ENCODE results near the gene XRCC3.

The XRCC3 gene

GRCh38 chr14:103726474-103726873, 11.2 kb upstream of the XRCC3 start:
- no peak for DNase-seq (ENCODE audit: extremely low read depth in 1 of 2, low read depth in 1 of 2)

DNA sequence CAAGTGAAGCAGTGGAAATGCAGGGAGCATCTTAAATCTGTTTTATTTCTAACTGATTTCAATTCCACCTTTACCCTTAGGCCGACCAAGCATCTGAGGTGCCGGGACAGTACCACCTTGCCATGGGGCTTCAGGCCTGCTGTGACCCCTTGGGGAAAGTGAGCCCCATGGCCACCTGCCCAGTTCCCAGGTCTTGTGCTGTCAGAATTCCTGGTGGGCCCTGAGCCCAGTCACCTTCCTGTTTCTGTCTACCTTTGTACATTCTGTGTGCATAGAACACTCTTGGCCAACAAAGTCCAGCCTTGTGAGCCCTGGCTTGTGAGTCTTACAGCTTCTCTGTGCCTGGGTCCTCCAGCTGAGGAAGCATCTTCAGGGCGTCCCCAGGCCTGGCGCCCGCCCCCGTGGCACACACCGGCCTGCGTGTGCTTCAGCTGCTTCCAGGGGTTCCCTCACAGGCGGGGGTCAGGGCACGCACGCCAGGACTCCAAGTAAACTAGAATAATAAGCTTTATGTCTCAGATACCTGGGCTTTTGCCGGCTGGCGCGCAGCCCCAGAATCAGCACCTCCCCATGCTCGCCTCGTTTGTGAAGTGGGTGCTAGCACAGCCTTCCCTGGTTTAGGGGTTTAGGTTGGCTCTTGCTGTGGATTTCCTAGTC, 10.6 kb upstream of the XRCC3 start:
- no peak for DNase-seq (ENCODE audit: extremely low read depth in 1 of 2, low read depth in 1 of 2)

GRCh38 chr14:103725001-103725682, 9.9 kb upstream of the XRCC3 start:
- no peak for DNase-seq (ENCODE audit: extremely low read depth in 1 of 2, low read depth in 1 of 2)

- no peak for DNase-seq (ENCODE audit: extremely low read depth in 1 of 2, low read depth in 1 of 2)
Observed at GRCh38 chr14:103724116-103724515, 8.9 kb upstream of the XRCC3 start.

GRCh38 chr14:103723748-103724081, 8.5 kb upstream of the XRCC3 start:
- no peak for DNase-seq (ENCODE audit: extremely low read depth in 1 of 2, low read depth in 1 of 2)

- DNase-seq (ENCODE audit: extremely low read depth in 1 of 2, low read depth in 1 of 2), result no peak
Observed at GRCh38 chr14:103721334-103722120, 6.3 kb upstream of the XRCC3 start.

GRCh38 chr14:103719751-103720150, 4.5 kb upstream of the XRCC3 start:
- no peak for DNase-seq (ENCODE audit: extremely low read depth in 1 of 2, low read depth in 1 of 2)

GRCh38 chr14:103718572-103718971, 3.3 kb upstream of the XRCC3 start:
- no peak for DNase-seq (ENCODE audit: extremely low read depth in 1 of 2, low read depth in 1 of 2)

GRCh38 chr14:103716899-103717411, 1.7 kb upstream of the XRCC3 start:
- DNase-seq (ENCODE audit: extremely low read depth in 1 of 2, low read depth in 1 of 2), result no peak

- DNase-seq (ENCODE audit: extremely low read depth in 1 of 2, low read depth in 1 of 2), result no peak
Observed at GRCh38 chr14:103716091-103716801, 995 bp upstream of the XRCC3 start.

DNA sequence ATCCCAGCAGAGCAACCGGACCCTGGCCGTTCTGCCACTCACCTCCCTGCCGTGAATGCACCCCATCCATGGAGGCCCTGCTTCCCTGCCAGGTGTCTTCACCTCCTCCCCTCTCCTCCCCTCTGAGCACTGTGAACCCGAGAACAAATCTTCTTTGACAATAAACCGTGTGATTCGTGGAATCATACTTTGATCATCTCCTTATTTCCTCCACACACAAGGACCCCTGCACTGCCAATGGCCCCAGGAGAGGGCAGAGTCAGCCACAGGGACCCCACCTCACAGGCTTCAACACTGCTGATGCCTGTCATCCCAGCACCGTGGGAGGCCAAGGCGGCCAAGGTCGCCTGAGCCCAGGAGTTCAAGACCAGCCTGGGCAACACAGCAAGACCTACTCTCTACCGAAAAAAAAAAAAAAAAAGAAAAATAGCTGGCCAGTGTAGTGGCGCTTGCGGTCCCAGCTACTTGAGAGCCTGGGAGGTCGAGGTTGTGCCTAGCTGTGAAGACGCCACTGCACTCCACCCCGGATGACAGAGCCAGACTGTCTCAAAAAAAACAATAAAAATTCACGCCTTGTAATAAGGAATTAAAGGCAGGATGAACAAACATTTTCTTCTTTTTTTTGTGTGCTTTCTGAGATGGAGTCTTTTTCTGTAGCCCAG, 1.1 kb downstream of the XRCC3 start:
- DNase-seq (ENCODE audit: extremely low read depth in 1 of 2, low read depth in 1 of 2), result no peak

GRCh38 chr14:103713304-103714062, 1.8 kb downstream of the XRCC3 start:
- DNase-seq (ENCODE audit: extremely low read depth in 1 of 2, low read depth in 1 of 2), result no peak

DNA sequence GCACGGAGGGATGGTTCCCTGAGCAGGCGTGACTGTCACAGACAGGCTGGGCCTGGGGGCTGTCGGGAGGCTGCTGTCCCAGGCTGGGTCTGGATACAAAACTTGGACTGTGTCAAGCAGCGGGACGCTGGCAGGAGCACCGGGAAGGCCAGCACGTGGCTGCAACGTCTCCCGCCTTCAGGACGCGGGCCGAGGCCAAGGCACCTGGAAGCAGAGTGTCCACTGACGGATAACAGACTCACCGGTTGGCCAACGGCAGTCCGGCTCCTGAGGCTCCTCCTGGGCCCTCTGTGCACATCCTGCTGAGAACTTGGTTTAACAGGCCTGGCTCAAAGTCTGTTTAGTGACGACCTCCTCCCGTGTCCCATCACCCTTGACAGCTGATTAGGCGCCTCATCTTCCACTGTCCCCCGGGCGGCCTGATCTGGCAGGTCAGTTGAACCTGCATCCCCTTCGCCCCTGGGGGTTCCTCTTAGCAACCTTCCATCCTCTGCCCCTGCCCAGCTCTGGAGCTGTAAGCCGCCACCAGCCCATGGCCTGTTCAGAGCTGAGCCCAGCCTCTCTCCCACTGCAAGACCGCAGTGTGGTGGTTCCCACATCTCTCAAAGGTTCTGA, 2.5 kb downstream of the XRCC3 start:
- DNase-seq (ENCODE audit: extremely low read depth in 1 of 2, low read depth in 1 of 2), result no peak

GRCh38 chr14:103711516-103712431, 3.5 kb downstream of the XRCC3 start:
- no peak for DNase-seq (ENCODE audit: extremely low read depth in 1 of 2, low read depth in 1 of 2)

- no peak for DNase-seq (ENCODE audit: extremely low read depth in 1 of 2, low read depth in 1 of 2)
Observed at GRCh38 chr14:103710771-103711377, 4.4 kb downstream of the XRCC3 start.

DNA sequence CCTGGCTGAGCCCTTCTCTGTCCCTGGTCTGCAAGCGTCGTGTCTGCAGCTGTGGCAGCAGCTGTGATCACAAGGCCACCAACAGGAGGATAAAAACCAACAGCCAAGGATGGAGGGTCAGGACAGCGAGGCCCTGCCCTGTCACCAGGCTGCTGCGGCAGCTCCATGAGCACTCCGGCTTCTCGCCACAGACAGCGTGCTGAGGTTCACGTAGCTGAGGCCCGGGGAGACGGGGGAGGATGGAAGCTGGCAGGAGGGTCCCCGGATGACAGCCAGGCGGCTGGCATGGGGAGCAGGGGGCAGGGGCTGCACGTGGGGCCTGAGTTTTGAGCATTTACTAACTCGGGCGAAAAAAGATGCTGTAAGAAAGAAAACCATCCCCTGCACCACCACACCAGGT, 5.4 kb downstream of the XRCC3 start:
- no peak for DNase-seq (ENCODE audit: extremely low read depth in 1 of 2, low read depth in 1 of 2)

DNA sequence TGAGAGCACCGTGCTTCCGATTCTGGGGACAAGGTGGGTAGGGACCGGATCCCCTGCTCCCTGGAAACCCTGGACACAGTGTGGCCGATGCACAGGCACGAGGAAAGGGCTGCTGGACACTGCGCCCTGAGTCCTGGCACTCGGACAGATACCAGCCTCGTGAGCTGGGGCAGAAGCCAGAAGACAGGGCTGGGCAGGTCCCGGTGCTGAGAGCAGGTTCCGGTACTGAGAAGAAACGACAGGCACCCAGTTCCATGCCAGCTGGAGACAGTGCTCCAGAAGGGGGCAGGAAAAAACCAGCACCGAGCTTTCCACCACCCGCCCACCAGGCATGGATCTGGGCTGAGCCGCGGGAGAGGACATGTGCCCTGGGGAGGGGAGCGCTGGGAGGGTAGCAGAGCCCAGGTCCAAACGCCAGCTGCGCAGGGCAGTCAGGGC, 6.5 kb downstream of the XRCC3 start:
- DNase-seq (ENCODE audit: extremely low read depth in 1 of 2, low read depth in 1 of 2), result no peak
